Measurements from ENCODE around the gene C16orf87.

DNA sequence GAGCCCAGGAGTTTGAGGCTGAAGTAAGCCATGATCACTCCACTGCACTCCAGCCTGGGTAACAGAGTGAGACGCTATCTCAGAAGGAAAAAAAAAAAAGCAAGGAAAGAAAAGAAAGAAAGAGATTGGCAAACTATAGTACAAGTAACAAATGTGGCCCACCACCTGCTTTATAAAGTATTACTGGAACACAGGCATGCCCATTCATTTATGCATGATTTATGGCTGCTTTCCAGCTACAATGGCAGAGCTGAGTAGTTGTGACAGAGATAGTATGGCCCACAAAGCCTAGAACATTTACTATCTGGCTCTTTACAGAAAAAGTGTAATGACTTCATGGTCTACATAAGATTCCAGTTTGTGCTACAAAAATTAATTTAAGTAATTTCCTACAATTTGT, 23.6 kb downstream of the C16orf87 start:
- no peak for TF ChIP-seq YY1 (IDR thresholded peaks at IDR 0.05; ENCODE audit: extremely low read depth, insufficient replicate concordance, low read depth, low read length)
- TF ChIP-seq CTCF (IDR thresholded peaks at IDR 0.05 in 2 of 3, conservative IDR thresholded peaks at IDR 0.05 in 1 of 3; ENCODE audit: borderline replicate concordance in 1 of 3, insufficient read depth in 1 of 3, low read depth in 2 of 3, low read length in 2 of 3) = no peak
- no peak for TF ChIP-seq TCF7L2 (IDR thresholded peaks at IDR 0.05; ENCODE audit: borderline replicate concordance, extremely low read depth, insufficient read depth, insufficient read length)
- no peak for TF ChIP-seq POLR2AphosphoS5 (IDR thresholded peaks at IDR 0.05; ENCODE audit: low read depth, low read length)
- no peak for TF ChIP-seq REST (IDR thresholded peaks at IDR 0.05; ENCODE audit: low read depth)
- TF ChIP-seq MAX (IDR thresholded peaks at IDR 0.05) = no peak
- TF ChIP-seq SP1 (IDR thresholded peaks at IDR 0.05; ENCODE audit: low read depth) = no peak
- no peak for TF ChIP-seq SIN3A (IDR thresholded peaks at IDR 0.05; ENCODE audit: low read depth)

Data from HCT116 (cell line).